Measurements from ENCODE around the gene IGF2BP1. TPM values are rescaled to one million over a fixed set of nuclear protein-coding genes. Genes with fewer than 3 reads are reported as not detected.

IGF2BP1 gene
- total and polyA plus RNA-seq, 2 of the 8 experiments (the other 6 are each of a cell fraction or from before 2014, with no cell fraction given): 41.6 to 513 TPM

- no peak overlapping the region; the same call in 1 of the 2 replicates for H3K18ac ChIP-seq (ENCODE audit: extremely low read depth, low read length)
- no peaks in the 10 kb centered on the region; the same call in 1 of the 2 replicates for H3K23me2 ChIP-seq (ENCODE audit: low read depth, low read length)
- no peak overlapping the region for H3K9ac ChIP-seq (replicated peaks in 1 of 4; ENCODE audit: extremely low read depth in 1 of 4, low read depth in 3 of 4, low read length in 3 of 4)
- ChIA-PET POLR2A (ENCODE audit: partially characterized antibody) (interaction anchor here (0.6 to 13.9 kb wide), 9 partner anchors 8 to 188 kb away, joined by 3 to 366 read pairs (median 4); partner anchors contain the start of genes IGF2BP1 and SNF8), CTCF (ENCODE audit: partially characterized antibody) (interaction anchor here (0.6 to 9.4 kb wide), 6 partner anchors 15 to 1683 kb away, joined by 3 to 222 read pairs (median 11); partner anchors contain the start of gene IGF2BP1)
- H2AK5ac ChIP-seq (ENCODE audit: low read depth, low read length): no peak overlapping the region
- H3K4ac ChIP-seq (replicated peaks; ENCODE audit: insufficient read length, low read depth, low read length): no peak overlapping the region
- H3K27me3 ChIP-seq (replicated peaks in 1 of 4; ENCODE audit: control insufficient read depth in 3 of 4, extremely low read depth in 1 of 4, insufficient read depth in 3 of 4, low read length in 3 of 4): no peaks in the 10 kb centered on the region
- H2BK120ac ChIP-seq (replicated peaks; ENCODE audit: low read depth, low read length): no peak overlapping the region
- no peak overlapping the region for H2BK12ac ChIP-seq (ENCODE audit: low read depth, low read length)
- no peak overlapping the region for H4K91ac ChIP-seq (replicated peaks; ENCODE audit: insufficient read length, low read length)
- no peak overlapping the region; a peak in 1 of 4 replicates for H3K4me2 ChIP-seq (ENCODE audit: insufficient read depth in 1 of 2, low read depth in 2 of 2, low read length in 2 of 2)
- no peak overlapping the region for H4K8ac ChIP-seq (ENCODE audit: extremely low read depth, insufficient read depth, low read length)
- FAIRE-seq: no peak
- peaks cover 20% of the 10 kb centered on the region for H3K79me1 ChIP-seq (ENCODE audit: low read depth, low read length)
- no peak overlapping the region for H4K5ac ChIP-seq (ENCODE audit: insufficient read length, low read depth, low read length)
- H3K56ac ChIP-seq (replicated peaks; ENCODE audit: insufficient read length, low read depth, low read length): no peak overlapping the region
- no peak overlapping the region for H3K4me3 ChIP-seq (ENCODE audit: extremely low read depth in 1 of 4, insufficient read depth in 2 of 4, low read depth in 3 of 4, low read length in 4 of 4)
- peaks cover 30 to 35% of the 10 kb centered on the region in 2 experiments for H4K20me1 ChIP-seq (replicated peaks in 1 of 2; ENCODE audit: control insufficient read depth in 1 of 2, insufficient read depth in 2 of 2, low read length in 2 of 2)
- H3K27ac ChIP-seq (ENCODE audit: low read depth, low read length): no peak overlapping the region
- no peaks in the 10 kb centered on the region for H3K9me3 ChIP-seq (ENCODE audit: insufficient read depth in 2 of 2, low read depth in 1 of 2, low read length in 1 of 2)
- peaks cover 28 to 51% (median 40%) of the 10 kb centered on the region in 4 experiments for H3K4me1 ChIP-seq (replicated peaks in 1 of 4; ENCODE audit: control insufficient read depth in 3 of 4, insufficient read depth in 4 of 4, low read length in 3 of 4)
- H2BK15ac ChIP-seq (ENCODE audit: low read length): 0 out of 2 replicates have a peak overlapping the region, but pooled peaks have one; percentile 16
- H3K14ac ChIP-seq (ENCODE audit: insufficient read length): no peak overlapping the region
- no peak overlapping the region for H2AFZ ChIP-seq (ENCODE audit: low read length)
- no peak overlapping the region for H2BK5ac ChIP-seq (ENCODE audit: low read depth, low read length)
- H2BK20ac ChIP-seq (ENCODE audit: low read length): no peak overlapping the region
- WGBS, 2 experiments (ENCODE audit: extremely low coverage in 1 of 2, insufficient coverage in 1 of 2, insufficient read length in 1 of 2, insufficient replicate concordance in 2 of 2, low coverage in 1 of 2, low lambda C conversion rate in 2 of 2, missing lambda C conversion rate in 1 of 2): 89% methylated on average over 4 of the region's 16 CpGs; no CpG with 5 or more reads in 1 of the 2 experiments
- DNase-seq (ENCODE audit: low read depth in 1 of 2, low spot score in 2 of 2): peak in 1 of 2 experiments; percentile 46
- H3K36me3 ChIP-seq (ENCODE audit: control insufficient read depth in 2 of 4, insufficient read depth in 4 of 4, low read length in 3 of 4): peaks cover 0 to 36% (median 4%) of the 10 kb centered on the region in 4 experiments; a peak in 5 of 8 replicates
- peaks cover 32 to 90% of the 10 kb centered on the region in 2 experiments for H3K79me2 ChIP-seq (ENCODE audit: control insufficient read depth in 1 of 2, insufficient read depth in 2 of 2, low read length in 2 of 2)
- H3K23ac ChIP-seq (ENCODE audit: insufficient read length): no peak overlapping the region
- TF ChIP-seq CTBP2 (IDR thresholded peaks at IDR 0.05; ENCODE audit: borderline replicate concordance, insufficient read depth, insufficient read length, low read length) (no peak), EGR1 (IDR thresholded peaks at IDR 0.05; ENCODE audit: borderline replicate concordance, low read depth, low read length) (no peak), FOSL1 (IDR thresholded peaks at IDR 0.05; ENCODE audit: insufficient read depth, low read depth, low read length) (no peak), SUZ12 (IDR thresholded peaks at IDR 0.05; ENCODE audit: low read length) (no peak), ZNF274 (IDR thresholded peaks at IDR 0.05; ENCODE audit: borderline replicate concordance, extremely low read depth, low read length) (no peak), TCF12 (IDR thresholded peaks at IDR 0.05; ENCODE audit: low read depth, low read length) (no peak), GTF2F1 (IDR thresholded peaks at IDR 0.05; ENCODE audit: borderline replicate concordance, low read depth, low read length) (no peak), NANOG (IDR thresholded peaks at IDR 0.05; ENCODE audit: insufficient read depth, low read depth, low read length, poor library complexity, severe bottlenecking) (no peak), POLR2A (IDR thresholded peaks at IDR 0.05; ENCODE audit: control extremely low read depth in 1 of 2, low read depth in 2 of 2, low read length in 2 of 2) (no peak), HDAC6 (IDR thresholded peaks at IDR 0.05; ENCODE audit: low read depth, low read length) (no peak)
- TF ChIP-seq, protein P1, sequence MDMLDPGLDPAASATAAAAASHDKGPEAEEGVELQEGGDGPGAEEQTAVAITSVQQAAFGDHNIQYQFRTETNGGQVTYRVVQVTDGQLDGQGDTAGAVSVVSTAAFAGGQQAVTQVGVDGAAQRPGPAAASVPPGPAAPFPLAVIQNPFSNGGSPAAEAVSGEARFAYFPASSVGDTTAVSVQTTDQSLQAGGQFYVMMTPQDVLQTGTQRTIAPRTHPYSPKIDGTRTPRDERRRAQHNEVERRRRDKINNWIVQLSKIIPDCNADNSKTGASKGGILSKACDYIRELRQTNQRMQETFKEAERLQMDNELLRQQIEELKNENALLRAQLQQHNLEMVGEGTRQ (IDR thresholded peaks at IDR 0.05; ENCODE audit: low read length): no peak
Measured at GRCh38 chr17:49016775-49017463, 19.7 kb downstream of the IGF2BP1 start.
